Ecto neural progenitor cell (in vitro differentiated cells): Measurements from ENCODE around the gene KCNG2.

Experiments used
- DNase-seq: peaks from one replicate; pipeline ENCODE4 v3.0.0-alpha.2; 2018; ENCODE audit warnings: low spot score

KCNG2 gene

GRCh38 chr18:79924814-79925731, 127.3 kb downstream of the KCNG2 start:
- DNase-seq, result peak; percentile 40

GRCh38 chr18:79926306-79926705, 128.6 kb downstream of the KCNG2 start:
- peak; percentile 37 for DNase-seq

GRCh38 chr18:79926715-79927606, 129.2 kb downstream of the KCNG2 start:
- DNase-seq, result peak; percentile 55

GRCh38 chr18:79927607-79928562, 130.1 kb downstream of the KCNG2 start:
- DNase-seq, result no peak

- peak; percentile 26 for DNase-seq
These were observed 130.8 kb downstream of the KCNG2 start for GRCh38 chr18:79928563-79928960.

- no peak for DNase-seq
These were observed 132.4 kb downstream of the KCNG2 start for GRCh38 chr18:79930020-79930642.

- DNase-seq, result no peak
These were observed 133.7 kb downstream of the KCNG2 start for GRCh38 chr18:79931475-79931874.

GRCh38 chr18:79932907-79933306, 135.2 kb downstream of the KCNG2 start:
- no peak for DNase-seq

GRCh38 chr18:79933765-79934164, 136.0 kb downstream of the KCNG2 start:
- DNase-seq, result no peak

GRCh38 chr18:79934311-79935097, 136.8 kb downstream of the KCNG2 start:
- DNase-seq, result no peak

- no peak for DNase-seq
These were observed 137.4 kb downstream of the KCNG2 start for GRCh38 chr18:79935098-79935480.

GRCh38 chr18:79935499-79935898, 137.8 kb downstream of the KCNG2 start:
- DNase-seq, result no peak

- DNase-seq, result no peak
These were observed 138.2 kb downstream of the KCNG2 start for GRCh38 chr18:79935925-79936324.

GRCh38 chr18:79936641-79937040, 138.9 kb downstream of the KCNG2 start:
- no peak for DNase-seq

GRCh38 chr18:79937103-79937860, 139.5 kb downstream of the KCNG2 start:
- no peak for DNase-seq

- no peak for DNase-seq
These were observed 140.5 kb downstream of the KCNG2 start for GRCh38 chr18:79938196-79938595.

- DNase-seq, result no peak
These were observed 141.4 kb downstream of the KCNG2 start for GRCh38 chr18:79939096-79939495.

- no peak for DNase-seq
These were observed 142.5 kb downstream of the KCNG2 start for GRCh38 chr18:79940126-79940813.
